Activated CD4-positive, alpha-beta T cell treated with anti-CD3 and anti-CD28 coated beads for 48 hours (primary cell): ENCODE measurements around the gene RTN4RL1.

Experiments used
- DNase-seq: peaks from one replicate; pipeline ENCODE4 v3.0.0-alpha.2; 2020

The RTN4RL1 gene

DNA sequence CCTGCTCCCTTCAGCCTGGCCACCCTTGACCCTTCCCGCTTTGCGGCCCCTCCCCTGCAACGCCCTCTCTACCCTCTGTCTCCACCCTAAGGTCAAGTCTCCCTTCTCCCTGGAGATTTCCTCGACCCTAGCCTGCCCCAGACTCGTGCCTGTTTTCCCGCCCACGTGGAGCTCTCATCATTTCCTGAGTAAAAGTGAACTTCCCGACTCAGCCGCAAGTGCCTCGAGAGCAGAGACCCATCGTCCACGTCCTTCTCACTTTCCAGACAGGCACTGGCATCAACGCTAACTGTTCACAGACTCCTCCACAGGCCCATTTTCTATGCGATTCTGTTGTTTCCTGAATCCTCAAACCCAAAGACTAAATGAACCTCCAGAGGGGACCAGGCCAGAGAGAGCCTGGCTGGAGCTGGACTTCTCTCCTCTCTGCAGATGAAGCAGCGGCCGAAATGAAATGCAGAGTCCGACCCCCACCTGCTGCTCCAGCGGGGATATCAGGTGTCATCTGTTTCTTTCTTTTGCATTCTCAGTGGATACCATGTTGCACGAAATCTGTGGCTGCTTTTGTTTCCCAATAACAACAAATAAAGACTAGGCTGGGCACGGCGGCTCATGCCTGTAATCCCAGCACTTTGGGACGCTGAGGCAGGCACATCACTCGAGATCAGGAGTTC is 52.5 kb downstream of the RTN4RL1 start:
- DNase-seq: peak; percentile 45

- DNase-seq: no peak
These were observed 54.2 kb downstream of the RTN4RL1 start for GRCh38 chr17:1970843-1971384.

- no peak for DNase-seq
These were observed 55.4 kb downstream of the RTN4RL1 start for GRCh38 chr17:1969712-1970111.

DNA sequence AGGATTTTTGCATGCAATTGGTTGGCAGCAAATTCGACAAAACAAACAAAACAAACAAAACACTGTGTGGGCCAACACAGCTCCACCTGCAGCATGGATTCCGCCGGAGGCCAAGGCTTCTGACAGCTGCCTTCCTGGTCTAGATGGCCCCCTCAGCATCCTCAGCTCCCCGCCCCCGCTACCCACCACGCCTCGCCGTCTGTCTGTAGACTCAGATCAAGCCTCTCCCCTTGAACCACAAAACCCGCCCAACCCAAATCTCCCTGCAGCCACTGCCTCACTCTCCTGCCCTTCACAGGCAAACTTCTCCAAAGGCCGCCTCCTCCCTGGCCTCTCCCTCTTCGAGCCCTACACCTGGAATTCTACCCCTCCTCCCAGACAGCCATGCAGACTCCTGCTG is 57.9 kb downstream of the RTN4RL1 start:
- DNase-seq: no peak

GRCh38 chr17:1966274-1967086 is 58.7 kb downstream of the RTN4RL1 start:
- no peak for DNase-seq

DNA sequence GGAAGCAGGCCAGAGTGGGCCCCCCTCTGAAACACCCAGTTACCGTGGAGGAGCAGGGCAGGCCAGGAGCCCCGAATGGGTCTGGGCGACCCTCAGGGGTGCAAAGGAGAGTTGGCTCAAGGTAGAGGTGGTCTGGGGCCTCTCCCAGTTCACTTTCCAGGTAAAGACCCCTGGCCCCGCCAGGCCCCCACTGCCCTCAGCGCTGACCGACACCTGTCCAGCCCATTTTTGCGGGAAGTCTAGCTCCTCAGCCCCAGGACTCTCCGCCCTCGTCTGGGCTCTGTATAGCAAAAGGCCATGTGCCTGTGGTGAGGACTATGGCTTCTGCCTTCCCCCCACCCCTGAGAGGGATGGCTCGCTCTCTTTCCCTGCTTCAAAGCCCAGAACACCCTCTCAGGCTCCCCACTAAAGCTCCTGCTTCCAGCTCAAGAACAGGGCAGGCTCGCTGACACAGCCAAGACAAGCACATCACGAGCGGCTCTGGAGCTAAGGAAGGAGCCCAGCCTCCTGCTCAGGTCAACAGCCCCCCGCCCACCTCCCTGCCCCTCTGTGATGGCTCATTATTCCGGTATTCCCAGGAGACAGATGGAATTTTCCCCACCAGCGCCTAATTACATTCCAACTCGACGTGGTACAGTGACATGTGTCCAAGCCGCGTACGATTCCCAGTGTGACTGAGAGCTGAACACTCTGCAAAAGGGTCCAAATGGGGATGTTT is 59.4 kb downstream of the RTN4RL1 start:
- DNase-seq: no peak

DNA sequence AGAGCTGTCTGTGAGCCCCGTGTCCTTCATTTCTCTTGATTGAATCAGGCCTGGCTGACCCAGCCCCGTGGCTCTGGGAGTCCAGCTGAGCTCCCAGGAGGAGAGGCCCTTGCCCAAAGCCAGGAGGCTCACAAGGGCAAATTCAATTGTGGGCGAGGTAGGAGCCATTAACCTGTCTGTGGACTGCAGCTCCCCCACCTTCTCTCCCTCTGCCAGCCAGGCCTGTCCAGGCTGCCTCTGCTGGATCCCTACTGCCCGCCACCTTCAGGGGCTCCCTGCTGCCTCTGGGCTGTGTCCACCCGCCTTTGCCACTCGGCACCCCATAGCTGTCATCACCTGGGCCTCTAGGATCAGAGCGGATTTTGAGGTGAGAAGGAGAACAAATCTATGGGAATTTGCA is 61.9 kb downstream of the RTN4RL1 start:
- DNase-seq: no peak

DNA sequence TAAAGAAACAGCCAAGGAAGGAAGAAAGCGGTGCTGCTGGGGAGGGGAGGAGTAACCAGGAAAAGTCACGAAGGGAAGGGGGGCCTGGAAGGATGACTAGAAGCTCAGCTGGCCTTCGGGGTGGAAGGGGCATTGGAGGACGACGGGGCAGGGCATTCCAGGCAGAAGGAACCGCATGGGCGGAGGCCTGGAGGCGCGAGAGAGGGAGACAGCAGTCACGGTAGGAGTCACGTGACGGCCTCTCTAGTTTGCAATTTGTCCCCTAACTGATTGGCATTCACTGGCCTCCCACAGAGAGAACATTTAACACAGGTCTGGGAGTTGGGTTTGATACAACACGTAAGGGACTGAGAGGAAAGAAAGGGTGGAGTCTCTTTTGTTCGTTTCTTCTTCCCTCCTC is 63.9 kb downstream of the RTN4RL1 start:
- DNase-seq: no peak

GRCh38 chr17:1960545-1960912 is 64.6 kb downstream of the RTN4RL1 start:
- no peak for DNase-seq

GRCh38 chr17:1959871-1960544 is 65.1 kb downstream of the RTN4RL1 start:
- DNase-seq: no peak

DNA sequence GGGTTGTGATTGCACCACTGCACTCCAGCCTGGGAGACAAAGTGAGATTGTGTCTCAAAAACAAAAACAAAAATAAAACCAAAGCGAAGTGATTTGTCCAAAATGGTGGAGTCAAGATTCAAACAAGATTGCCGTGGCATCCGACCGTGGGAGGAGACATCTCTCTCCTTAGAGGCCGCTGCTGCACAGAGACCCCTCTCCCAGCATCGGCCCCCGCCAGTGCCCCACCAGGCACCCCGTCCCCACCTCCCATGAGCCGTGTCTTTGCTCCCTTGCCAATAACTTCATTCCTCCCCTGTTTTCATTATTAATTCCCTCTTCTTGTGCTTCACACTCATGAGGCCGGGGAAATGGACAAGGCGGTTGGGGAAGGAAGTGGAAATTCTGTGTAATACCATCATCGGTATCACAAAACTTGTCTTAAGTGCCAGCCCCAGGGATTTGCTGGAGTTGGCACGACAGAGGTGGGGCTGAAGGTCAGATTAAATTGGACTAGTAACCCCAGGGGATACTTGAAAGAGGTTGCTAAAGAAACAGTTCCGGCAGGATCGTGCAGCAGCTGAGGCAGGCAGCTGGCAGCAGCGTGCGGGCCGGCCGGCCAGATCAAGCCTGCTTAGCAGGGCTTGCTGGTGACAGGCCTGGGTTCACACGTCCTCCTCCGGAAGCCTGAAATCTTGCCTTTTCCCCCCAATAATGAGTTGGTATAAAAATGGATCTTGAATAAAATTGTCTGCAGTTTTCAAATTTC is 66.8 kb downstream of the RTN4RL1 start:
- DNase-seq: no peak

DNA sequence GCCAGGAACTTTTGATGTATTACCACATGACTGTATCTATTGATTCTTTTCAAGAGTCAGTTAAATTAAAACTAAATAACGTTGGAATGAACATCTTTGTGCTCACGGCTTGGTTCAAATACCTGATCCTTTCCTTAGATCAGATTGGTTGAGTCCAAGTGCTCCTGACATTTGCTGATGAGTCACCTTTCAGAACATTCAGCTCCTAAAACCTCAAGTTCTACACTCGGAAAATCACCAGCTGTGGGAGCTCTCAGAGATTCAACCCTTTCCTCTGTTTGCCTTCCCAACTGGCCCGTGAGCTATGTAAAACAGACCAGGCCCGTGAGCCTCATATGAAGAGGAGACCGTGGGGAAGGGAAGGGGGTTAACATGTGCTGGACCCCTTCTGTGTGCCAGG is 68.1 kb downstream of the RTN4RL1 start:
- no peak for DNase-seq

- DNase-seq: no peak
These were observed 69.0 kb downstream of the RTN4RL1 start for GRCh38 chr17:1956134-1956533.

DNA sequence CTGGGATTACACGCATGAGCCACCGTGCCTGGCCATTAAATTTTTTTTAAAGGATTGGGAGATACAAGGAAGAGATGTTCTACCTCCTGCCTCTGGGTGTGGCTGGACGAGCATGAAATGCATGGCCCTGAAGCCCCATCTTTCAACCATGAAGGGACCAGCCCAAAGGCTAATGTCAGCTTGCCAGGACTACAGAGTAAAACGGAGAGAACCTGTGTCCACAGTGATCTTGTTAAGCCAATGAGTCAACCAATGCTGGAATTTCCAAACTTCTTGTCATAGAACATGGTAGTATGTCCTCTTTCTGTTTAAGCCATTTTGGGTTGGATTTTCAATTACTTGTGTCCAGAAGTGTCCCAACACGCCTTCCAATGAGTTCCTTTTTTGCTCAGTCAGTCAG is 71.3 kb downstream of the RTN4RL1 start:
- DNase-seq: no peak

- no peak for DNase-seq
These were observed 73.2 kb downstream of the RTN4RL1 start for GRCh38 chr17:1951920-1952319.

DNA sequence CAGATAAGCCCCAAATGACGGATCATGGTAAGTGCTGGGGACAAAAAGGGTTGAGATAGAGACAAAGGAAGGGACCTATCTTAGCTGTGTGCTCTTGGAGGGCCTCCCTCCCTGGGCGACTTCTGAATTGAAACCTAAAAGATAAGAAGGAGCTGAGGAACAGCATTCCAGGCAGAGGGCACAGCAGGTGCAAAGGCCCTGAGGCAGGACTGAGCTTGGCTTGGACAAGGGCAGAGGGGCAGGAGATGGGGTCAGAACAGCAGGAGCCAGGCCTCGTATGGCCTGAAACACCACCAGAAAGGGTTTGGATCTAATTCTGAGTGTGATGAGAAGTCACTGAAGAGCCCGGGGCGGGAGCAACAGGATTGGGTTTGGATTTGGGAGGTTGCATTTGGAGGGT is 75.4 kb downstream of the RTN4RL1 start:
- DNase-seq: no peak

DNA sequence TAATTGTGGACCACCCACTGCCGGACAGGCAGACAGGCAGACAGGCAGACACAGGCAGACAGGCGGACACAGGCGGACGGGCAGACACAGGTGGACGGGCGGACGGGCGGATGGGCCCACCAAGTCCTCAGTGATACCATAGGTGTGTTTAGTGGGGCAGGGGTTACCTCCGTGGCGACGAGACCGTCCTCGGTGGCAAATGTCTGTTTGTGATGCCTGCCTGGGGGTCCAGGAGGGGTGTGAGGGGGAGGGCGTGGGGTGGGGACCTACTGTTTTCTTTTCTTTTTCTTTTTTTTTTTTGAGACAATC is 76.7 kb downstream of the RTN4RL1 start:
- no peak for DNase-seq

GRCh38 chr17:1947743-1948516 is 77.2 kb downstream of the RTN4RL1 start:
- DNase-seq: no peak

DNA sequence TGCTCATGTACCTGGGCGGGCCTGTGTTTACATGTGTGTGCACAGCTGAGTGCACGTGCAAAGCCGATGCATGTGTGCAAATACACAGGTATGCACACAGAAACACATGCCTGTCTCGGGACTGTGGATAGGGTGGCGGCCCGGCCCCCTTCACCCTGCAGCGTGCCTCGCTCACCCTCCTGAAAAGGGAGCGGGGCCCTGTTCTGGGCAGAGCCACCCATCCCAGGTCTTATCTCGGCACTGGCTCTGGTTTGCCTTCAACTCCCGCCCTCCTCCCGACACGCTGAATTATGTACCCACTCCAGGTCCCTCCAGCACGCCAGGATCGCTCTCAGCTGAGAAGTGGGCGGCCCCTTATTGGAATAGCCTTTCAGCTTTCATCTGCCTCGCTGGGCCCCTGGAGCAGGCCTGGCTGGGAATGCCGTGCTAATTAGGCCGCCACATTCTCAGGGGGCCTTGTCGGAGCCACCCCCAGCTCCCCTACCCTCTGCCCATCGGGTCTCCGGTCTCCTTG is 77.8 kb downstream of the RTN4RL1 start:
- DNase-seq: no peak

GRCh38 chr17:1946021-1946932 is 78.9 kb downstream of the RTN4RL1 start:
- DNase-seq: no peak
